Motor neuron (in vitro differentiated cells): ENCODE measurements around the gene CRYBG2. TPM values are rescaled to one million over a fixed set of nuclear protein-coding genes. Genes with fewer than 3 reads are reported as not detected.

ENCODE experiments used
- ATAC-seq, 8 experiments: fragments of 200-7000 bp; cut with Tn5 transposase; replicated peaks in 6 of 8; 2 replicates each; pipeline ENCODE4 v1.8.0; 2021; ENCODE audit warnings: mild to moderate bottlenecking in 8 of 8, moderate library complexity in 8 of 8
- H3K27ac ChIP-seq, 2 donors: fragments of 250-450 bp; sonication (Bioruptor Pico); 2 replicates each; pipeline ENCODE4 v1.9.0; 2021; ENCODE audit warnings: antibody characterized with exemption in 2 of 2, mild to moderate bottlenecking in 2 of 2, moderate library complexity in 1 of 2
- H3K4me1 ChIP-seq, 2 donors: fragments of 250-450 bp; sonication (Bioruptor Pico); replicated peaks in 1 of 2; 2 replicates each; pipeline ENCODE4 v1.6.1; 2021; ENCODE audit warnings: antibody characterized with exemption in 2 of 2, mild to moderate bottlenecking in 2 of 2, moderate library complexity in 1 of 2
- H3K4me3 ChIP-seq, 5 donors: fragments of 250-450 bp; sonication (Bioruptor Pico); 2 replicates each; pipeline ENCODE4 v1.9.0; 2021; ENCODE audit warnings: antibody characterized with exemption in 5 of 5, mild to moderate bottlenecking in 5 of 5, moderate library complexity in 4 of 5
- WGBS, 10 experiments: fragments of 450-650 bp; shearing (Covaris generic); methylation state at CpG; one replicate each; pipeline ENCODE4 v1.0.0; 2022; 5-methylcytosine and 5-hydroxymethylcytosine counted together
- in situ Hi-C, 9 experiments: fragments of 400-800 bp; cut with MboI; loops; one replicate each; pipeline ENCODE4 v1.15.0; 2021; ENCODE audit warnings: low sequenced_read_pairs in 9 of 9, low pct_unique_long_range_greater_than_20kb in 2 of 9; ENCODE audit not compliant: unreplicated experiment in 9 of 9
- total RNA-seq, 8 experiments: library from RNA; unstranded; fragments of 300-600 nt; gene quantifications; 2 replicates each; pipeline versions ENCODE4 v1.2.3 to v1.2.4, GENCODE V29; 2022

Gene CRYBG2
- total RNA-seq, 8 experiments from 2014 or later, result 0.25 to 3.5 (median 2.1) TPM

DNA sequence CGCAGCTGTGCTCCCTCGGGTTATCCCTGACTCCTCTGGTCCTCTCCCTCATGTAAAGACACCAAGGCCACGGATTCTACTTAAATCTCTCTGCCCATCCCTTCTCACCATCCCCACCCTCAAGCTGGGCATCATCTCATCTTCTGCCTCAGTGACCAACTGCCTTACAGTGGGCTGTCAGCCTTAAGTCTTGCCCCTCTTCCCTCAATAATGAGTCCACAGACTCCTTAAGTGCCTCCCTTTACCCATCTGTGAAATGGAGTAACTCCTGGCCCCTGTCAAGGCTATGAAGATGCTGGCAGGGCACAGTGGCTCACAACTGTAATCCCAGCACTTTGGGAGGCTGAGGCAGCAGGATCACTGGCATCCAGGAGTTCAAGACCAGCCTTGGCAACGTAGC lies 62.0 kb downstream of the CRYBG2 start:
- Histone ChIP-seq H3K27ac (no peak overlapping the region), H3K4me3 (no peak overlapping the region), H3K4me1 (peaks cover 0 to 5% of the 10 kb centered on the region in 2 donors)
- WGBS, 10 experiments, result 67 to 100% (median 92%) methylated on average over 1 to 4 of the region's 4 CpGs; no CpG with 5 or more reads in 4 of the 10 experiments
- in situ Hi-C loops, result loop anchor here in 1 of 9 experiments (25.0 kb wide), 1 partner anchor 95 kb away; no protein-coding TSS in a partner anchor
- ATAC-seq, result no peak

DNA sequence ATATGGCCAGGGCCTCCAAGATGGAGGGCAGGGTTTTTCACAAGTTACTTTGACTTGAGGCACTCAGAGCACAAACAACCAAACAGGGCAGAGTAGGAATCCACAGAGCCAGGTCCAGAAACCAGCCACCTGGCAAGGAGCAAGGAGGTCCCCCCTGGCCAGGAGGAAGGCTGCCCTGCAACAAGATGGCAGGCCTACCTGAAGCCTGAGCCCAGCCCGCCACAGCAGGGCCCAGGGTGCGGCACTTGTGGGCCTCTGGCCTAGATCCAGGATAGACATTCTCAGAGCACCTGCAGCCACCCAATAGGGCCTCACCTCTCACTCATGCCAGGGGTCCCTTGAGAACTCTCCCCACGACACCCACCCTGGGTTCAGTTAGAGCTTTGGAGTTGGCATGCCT lies 62.5 kb downstream of the CRYBG2 start:
- no peak overlapping the region for H3K4me3 ChIP-seq
- no peak for ATAC-seq
- 89 to 100% (median 95%) methylated on average over 1 to 3 of the region's 3 CpGs; no CpG with 5 or more reads in 7 of the 10 experiments for WGBS, 10 experiments
- peaks cover 0 to 5% of the 10 kb centered on the region in 2 donors for H3K4me1 ChIP-seq
- no peak overlapping the region for H3K27ac ChIP-seq
- in situ Hi-C loops, result loop anchor here in 1 of 9 experiments (25.0 kb wide), 1 partner anchor 96 kb away; no protein-coding TSS in a partner anchor

DNA sequence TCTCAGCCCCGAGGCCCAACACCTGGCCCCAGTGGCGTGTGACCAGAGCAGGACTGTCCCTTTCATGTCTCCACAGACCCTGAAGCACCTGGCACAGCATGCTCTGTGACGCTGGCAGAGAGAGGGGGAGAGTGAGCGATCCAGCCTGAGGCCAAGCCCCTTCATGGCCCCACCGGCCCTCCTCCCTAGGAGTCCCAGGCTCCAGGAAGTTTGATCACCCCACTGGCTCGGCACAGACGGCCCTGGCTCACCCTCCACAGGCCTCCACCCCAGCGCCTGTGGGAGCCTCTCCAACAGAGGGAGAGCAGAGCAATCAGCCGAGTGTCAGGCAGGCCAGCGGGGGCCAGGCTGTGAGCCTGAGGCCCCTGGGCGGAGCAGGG lies 63.1 kb downstream of the CRYBG2 start:
- Histone ChIP-seq H3K4me3 (no peak overlapping the region), H3K27ac (no peak overlapping the region), H3K4me1 (peaks cover 0 to 5% of the 10 kb centered on the region in 2 donors)
- ATAC-seq, result peak in 4 of 8 experiments; percentile 5 to 28 (median 18)
- 20 to 90% (median 71%) methylated on average over 1 to 7 of the region's 11 CpGs; no CpG with 5 or more reads in 6 of the 10 experiments for WGBS, 10 experiments
- in situ Hi-C loops, result loop anchor here in 1 of 9 experiments (25.0 kb wide), 1 partner anchor 96 kb away; no protein-coding TSS in a partner anchor

DNA sequence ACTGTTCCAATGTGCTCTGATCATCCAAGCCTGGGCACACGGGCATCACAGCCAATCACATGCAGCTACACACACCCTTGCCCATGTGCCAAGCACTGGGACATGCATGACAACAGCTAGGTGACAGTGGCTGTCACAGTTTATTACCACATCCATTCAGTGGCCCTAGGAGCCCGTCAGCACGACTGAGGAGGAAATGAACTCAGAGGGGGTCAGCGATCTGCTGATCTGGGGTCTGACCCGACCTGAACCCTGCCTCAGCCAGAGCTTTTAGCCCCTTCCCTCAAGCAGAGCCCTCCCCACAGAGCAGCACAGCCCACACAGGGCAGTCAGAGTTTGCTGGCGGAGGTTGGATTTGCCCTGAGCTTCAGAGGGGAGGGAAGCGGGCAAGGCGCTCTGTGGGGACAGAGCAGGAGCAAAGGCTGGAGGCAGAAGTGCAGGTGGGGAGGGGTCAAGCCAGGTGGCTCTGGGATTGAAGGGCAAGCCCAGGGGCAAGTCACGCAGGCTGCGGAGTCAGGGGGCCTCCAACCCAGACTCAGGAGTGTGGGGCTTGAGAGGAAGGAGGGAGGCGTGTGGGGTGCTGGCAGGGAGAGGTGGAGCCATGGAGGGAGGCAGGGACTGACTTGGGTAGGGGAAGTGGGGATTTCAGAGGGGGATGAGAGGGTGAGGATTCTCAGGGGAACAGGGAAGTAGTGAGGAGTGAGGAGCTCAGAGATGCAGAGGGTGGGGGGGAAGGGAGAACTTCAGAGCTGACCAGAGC lies 63.6 kb downstream of the CRYBG2 start:
- in situ Hi-C loops, result loop anchor here in 1 of 9 experiments (25.0 kb wide), 1 partner anchor 97 kb away; no protein-coding TSS in a partner anchor
- Histone ChIP-seq H3K4me1 (peaks cover 0 to 6% of the 10 kb centered on the region in 2 donors), H3K4me3 (no peak overlapping the region), H3K27ac (no peak overlapping the region)
- 0 to 89% (median 54%) methylated on average over 1 to 7 of the region's 11 CpGs; no CpG with 5 or more reads in 5 of the 10 experiments for WGBS, 10 experiments
- ATAC-seq, result peak in 3 of 8 experiments; percentile 2 to 20 (median 2)

DNA sequence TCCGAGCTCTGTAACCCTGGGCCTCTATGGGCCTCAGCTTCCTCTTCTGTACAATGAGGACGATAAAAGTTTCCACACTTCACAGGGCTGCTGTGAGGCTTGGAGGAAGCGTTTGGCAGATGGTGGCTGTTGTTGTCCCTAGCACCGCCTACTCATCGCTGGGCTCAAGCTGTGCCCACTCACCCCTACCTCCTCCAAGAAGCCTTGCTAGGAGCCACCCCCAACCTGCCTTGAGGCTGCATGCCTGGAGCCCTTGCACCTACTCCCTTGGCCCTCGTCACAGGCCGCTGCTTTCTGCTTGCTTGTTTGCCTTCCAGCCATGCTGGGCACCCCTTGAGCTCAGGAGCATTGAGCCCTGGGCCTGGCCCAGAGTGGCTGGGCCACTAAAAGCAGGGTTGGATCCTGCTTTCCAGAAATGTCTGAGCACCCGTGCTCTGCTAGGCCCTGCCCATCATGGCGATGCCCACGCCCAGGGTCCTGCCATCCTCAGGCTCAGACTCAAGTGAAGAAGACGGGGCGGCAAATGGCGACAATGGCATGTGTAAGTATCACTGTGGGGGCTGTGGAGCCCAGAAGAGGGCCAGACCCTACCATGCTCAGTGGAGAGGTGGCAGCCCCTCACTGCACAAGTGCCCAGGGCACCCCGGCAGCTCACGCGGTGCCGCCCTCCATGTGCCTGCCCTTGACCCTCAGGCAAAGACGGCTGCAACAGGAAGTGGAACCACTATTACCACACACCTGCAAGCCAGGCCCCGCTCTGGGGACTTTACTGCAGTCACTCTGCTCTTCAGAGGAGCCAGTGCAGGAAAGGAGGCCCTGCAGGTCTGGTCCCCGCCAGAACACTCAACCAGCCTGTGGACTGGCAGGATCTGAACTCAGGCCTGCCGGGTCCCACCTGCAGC lies 64.5 kb downstream of the CRYBG2 start:
- in situ Hi-C loops, result loop anchor here in 1 of 9 experiments (25.0 kb wide), 1 partner anchor 98 kb away; no protein-coding TSS in a partner anchor
- ATAC-seq, result no peak
- H3K4me3 ChIP-seq, result no peak overlapping the region
- WGBS, 10 experiments, result 67 to 100% (median 87%) methylated on average over 2 to 14 of the region's 21 CpGs; no CpG with 5 or more reads in 1 of the 10 experiments
- no peak overlapping the region for H3K27ac ChIP-seq
- peaks cover 6 to 15% of the 10 kb centered on the region in 2 donors for H3K4me1 ChIP-seq

DNA sequence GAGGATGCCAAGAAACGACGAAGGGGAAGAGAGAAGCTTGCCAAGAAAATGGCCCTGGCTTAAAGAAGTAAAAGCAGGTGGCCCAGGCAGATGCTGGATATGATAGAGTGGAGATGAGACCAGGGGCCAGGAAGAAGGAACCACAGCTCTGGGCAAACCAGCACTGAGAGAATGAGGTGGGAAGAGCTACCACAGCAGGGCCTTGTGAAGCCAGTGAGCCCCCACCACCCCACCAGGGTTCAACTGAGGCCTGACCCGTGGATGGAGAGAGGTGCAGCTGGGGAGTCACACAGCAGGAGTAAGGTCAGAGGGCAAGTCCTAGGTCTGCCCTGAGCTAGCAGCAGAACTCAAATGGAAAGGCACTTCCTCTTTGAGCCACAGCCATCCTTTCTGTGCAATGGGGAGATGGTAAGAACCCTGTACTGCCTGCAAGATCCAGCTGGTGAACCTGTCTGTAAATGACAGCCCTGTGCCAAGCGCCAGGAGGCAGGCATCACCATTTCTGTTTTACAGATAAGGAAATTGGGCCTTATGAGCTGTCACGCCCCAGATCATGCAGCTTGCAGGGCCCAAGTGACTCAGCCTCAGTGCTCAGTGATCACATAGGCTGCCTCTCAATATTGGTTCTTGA lies 65.5 kb downstream of the CRYBG2 start:
- H3K27ac ChIP-seq, result no peak overlapping the region
- no peak overlapping the region for H3K4me3 ChIP-seq
- in situ Hi-C loops, result loop anchor here in 1 of 9 experiments (25.0 kb wide), 1 partner anchor 99 kb away; no protein-coding TSS in a partner anchor
- H3K4me1 ChIP-seq, result peaks cover 8 to 17% of the 10 kb centered on the region in 2 donors
- peak in 1 of 8 experiments; percentile 4 for ATAC-seq
- 20 to 100% (median 90%) methylated on average over 1 to 5 of the region's 5 CpGs; no CpG with 5 or more reads in 3 of the 10 experiments for WGBS, 10 experiments

DNA sequence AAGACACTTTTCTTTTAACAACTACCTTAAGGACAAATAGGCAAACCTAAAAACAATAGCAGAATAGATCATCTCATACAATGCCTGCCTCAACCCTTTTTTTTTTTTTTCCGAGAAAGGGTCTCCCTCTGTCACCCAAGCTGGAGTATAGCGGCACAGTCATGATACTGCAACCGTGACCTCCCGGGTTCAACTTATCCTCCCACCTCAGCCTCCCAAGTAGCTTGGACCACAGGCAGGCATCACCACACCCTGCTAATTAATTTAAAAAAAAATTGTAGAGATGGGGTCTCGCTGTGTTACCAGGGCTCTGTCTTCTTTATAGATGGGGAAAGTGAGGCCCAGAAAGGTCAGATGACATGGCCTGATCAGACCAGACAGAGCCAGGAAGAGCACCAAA lies 66.1 kb downstream of the CRYBG2 start:
- Histone ChIP-seq H3K27ac (no peak overlapping the region), H3K4me1 (peaks cover 8 to 17% of the 10 kb centered on the region in 2 donors), H3K4me3 (no peak overlapping the region)
- ATAC-seq, result no peak
- in situ Hi-C loops, result loop anchor here in 1 of 9 experiments (25.0 kb wide), 1 partner anchor 99 kb away; no protein-coding TSS in a partner anchor
- 70 to 100% (median 83%) methylated on average over 1 to 5 of the region's 5 CpGs; no CpG with 5 or more reads in 3 of the 10 experiments for WGBS, 10 experiments

DNA sequence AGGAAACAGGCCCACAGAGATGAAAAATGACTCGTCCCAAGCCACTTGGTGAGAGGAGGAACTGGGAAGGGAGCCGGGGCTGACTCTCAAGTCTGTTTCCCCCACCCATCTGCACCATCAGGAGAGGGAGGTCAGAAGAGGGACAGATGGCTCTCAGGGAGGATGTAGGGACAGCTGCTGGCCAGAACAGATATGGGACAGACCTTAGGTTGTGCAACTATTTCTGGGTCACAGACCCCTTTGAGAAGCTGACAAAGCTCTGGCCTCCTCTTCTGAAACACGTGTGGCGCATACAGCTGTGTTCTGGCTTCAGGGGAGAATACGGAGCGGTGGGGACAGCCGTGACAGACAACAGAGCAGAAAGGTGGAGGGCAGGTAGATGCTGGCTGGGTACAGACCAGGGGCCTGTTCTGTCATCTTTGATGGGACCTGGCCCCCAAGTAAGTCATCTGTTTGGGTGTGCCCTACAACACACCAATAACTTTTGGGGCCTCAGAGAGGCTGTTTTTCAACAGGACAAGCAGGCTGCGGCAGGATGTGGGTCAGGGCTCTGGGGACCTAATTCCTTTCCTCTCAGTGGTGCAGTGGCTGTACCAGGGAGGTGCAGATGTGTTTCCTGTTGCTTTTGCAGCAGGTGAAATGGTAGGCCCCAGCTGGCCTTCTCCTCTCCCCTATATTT lies 66.8 kb downstream of the CRYBG2 start:
- ATAC-seq, result no peak
- Histone ChIP-seq H3K4me1 (peaks cover 8 to 17% of the 10 kb centered on the region in 2 donors), H3K4me3 (no peak overlapping the region), H3K27ac (no peak overlapping the region)
- 0 to 80% (median 48%) methylated on average over 1 to 8 of the region's 8 CpGs; no CpG with 5 or more reads in 2 of the 10 experiments for WGBS, 10 experiments
- in situ Hi-C loops, result loop anchor here in 1 of 9 experiments (25.0 kb wide), 1 partner anchor 100 kb away; no protein-coding TSS in a partner anchor

DNA sequence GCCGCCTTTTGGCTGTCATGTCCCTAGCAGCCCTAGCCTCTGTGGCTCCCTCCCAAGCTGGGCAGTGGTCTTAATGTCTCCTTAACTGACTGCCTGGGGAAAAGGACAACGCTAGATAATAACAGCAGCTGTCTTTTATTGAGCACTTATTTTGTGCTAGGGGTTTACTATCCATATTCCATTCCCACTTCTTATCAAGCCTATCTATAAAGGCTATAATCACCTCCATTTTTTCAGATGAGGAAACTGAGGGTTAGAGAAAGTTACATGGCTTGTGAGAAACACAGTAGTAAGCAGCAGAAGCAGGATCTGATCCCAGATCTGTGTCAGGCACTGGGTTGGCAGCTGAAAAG lies 67.9 kb downstream of the CRYBG2 start:
- WGBS, 10 experiments, result 0 to 86% (median 60%) methylated on average over 1 to 2 of the region's 2 CpGs; no CpG with 5 or more reads in 5 of the 10 experiments
- H3K4me1 ChIP-seq, result peaks cover 16 to 26% of the 10 kb centered on the region in 2 donors
- H3K4me3 ChIP-seq, result no peak overlapping the region
- no peak overlapping the region for H3K27ac ChIP-seq
- in situ Hi-C loops, result loop anchor here in 1 of 9 experiments (25.0 kb wide), 1 partner anchor 101 kb away; no protein-coding TSS in a partner anchor
- no peak for ATAC-seq

DNA sequence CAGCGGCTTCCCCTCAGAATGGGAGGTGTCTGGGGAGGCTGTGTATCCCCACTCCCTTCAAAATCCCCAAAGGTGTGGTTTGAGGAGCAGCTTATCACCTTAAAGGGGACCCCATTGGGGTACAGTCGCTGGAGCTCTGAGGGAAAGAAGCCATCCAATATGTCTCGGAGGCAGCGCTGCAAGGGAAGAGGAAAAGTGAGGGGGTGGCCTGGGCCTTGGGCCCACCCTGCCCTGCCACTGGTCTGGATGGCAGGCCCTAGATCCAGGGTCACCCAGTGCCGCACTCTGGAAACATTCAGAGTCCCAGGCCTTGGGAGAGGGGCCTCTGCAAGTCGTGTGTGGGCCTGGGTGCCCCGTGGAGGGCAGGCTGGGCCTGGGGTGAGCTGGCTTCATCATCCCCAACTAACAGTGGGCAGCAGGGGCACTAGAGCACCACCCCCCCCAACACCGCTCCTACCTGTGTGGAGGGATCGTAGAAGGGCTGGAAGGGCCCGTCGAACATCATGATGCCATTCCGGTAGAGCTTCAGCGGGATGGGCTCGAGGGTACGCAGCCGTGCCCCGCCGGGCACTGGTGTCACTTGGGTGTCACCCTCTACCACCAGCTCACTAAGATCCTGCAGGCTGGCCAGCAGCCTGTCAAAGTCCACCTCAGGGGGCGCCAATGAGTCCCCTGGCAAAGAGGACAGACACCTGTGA lies 68.4 kb downstream of the CRYBG2 start:
- Histone ChIP-seq H3K27ac (no peak overlapping the region), H3K4me1 (peaks cover 21 to 31% of the 10 kb centered on the region in 2 donors), H3K4me3 (no peak overlapping the region)
- peak in 1 of 8 experiments; percentile 30 for ATAC-seq
- in situ Hi-C loops, result loop anchor here in 1 of 9 experiments (25.0 kb wide), 1 partner anchor 102 kb away; no protein-coding TSS in a partner anchor
- WGBS, 10 experiments, result 66 to 95% (median 90%) methylated on average over 4 to 11 of the region's 19 CpGs; no CpG with 5 or more reads in 6 of the 10 experiments
